Neuronal stem cell (in vitro differentiated cells): ENCODE measurements around the gene WDR48. TPM values are rescaled to one million over a fixed set of nuclear protein-coding genes. Genes with fewer than 3 reads are reported as not detected.
A peak's percentile ranks its signal among the peaks of the same experiment; 100 is the strongest.

Source experiments
- DNase-seq: peaks from one replicate; pipeline ENCODE4 v3.0.0-alpha.2; 2013; ENCODE audit warnings: low spot score
- H2AFZ ChIP-seq: one replicate; pipeline ENCODE4 v1.6.1; 2013; ENCODE audit warnings: mild to moderate bottlenecking, low read length, inconsistent platforms
- H2AK5ac ChIP-seq: 2 replicates; pipeline ENCODE4 v1.6.1; 2013; ENCODE audit warnings: low read depth, mild to moderate bottlenecking, inconsistent platforms, low read length, moderate library complexity, mixed read lengths
- H2BK120ac ChIP-seq: 2 replicates; pipeline ENCODE4 v1.6.1; 2013; ENCODE audit warnings: low read depth, mild to moderate bottlenecking, inconsistent platforms, low read length, moderate library complexity, mixed read lengths
- H2BK12ac ChIP-seq: one replicate; pipeline ENCODE4 v1.6.1; 2013; ENCODE audit warnings: low read length, inconsistent platforms
- H2BK15ac ChIP-seq: 2 replicates; pipeline ENCODE4 v1.6.1; 2013; ENCODE audit warnings: mild to moderate bottlenecking, low read length, inconsistent platforms, mixed read lengths
- H2BK5ac ChIP-seq: one replicate; pipeline ENCODE4 v1.6.1; 2013; ENCODE audit warnings: inconsistent platforms, mild to moderate bottlenecking, low read length, moderate library complexity
- H3K14ac ChIP-seq: one replicate; pipeline ENCODE4 v1.6.1; 2013; ENCODE audit warnings: low read length, inconsistent platforms
- H3K18ac ChIP-seq: 2 replicates; pipeline ENCODE4 v1.6.1; 2013; ENCODE audit warnings: low read length, inconsistent platforms
- H3K23ac ChIP-seq: 2 replicates; pipeline ENCODE4 v1.6.1; 2013; ENCODE audit warnings: low read depth, mild to moderate bottlenecking, mixed read lengths, low read length, inconsistent platforms; ENCODE audit not compliant: poor library complexity
- H3K27ac ChIP-seq: replicated peaks from 3 replicates; pipeline ENCODE4 v1.5.1; 2013; ENCODE audit warnings: low read length, inconsistent platforms
- H3K27me3 ChIP-seq, 3 experiments: 2 replicates each; pipeline ENCODE4 v1.6.1; 2013; ENCODE audit warnings: low read length in 3 of 3, mild to moderate bottlenecking in 2 of 3, inconsistent platforms in 1 of 3, low read depth in 1 of 3, mixed read lengths in 1 of 3, moderate library complexity in 1 of 3; ENCODE audit not compliant: control insufficient read depth in 3 of 3, insufficient read depth in 3 of 3
- H3K36me3 ChIP-seq, 2 donors: replicated peaks in 1 of 2; 2 replicates each; pipeline ENCODE4 v1.6.1; 2013; ENCODE audit warnings: low read length in 2 of 2; ENCODE audit not compliant: control insufficient read depth in 2 of 2, insufficient read depth in 2 of 2
- H3K4ac ChIP-seq: 2 replicates; pipeline ENCODE4 v1.6.1; 2013; ENCODE audit warnings: inconsistent platforms, mild to moderate bottlenecking, low read length, moderate library complexity
- H3K4me1 ChIP-seq, 2 donors: 1 replicate in 1 of 2; 2 replicates in 1 of 2; pipeline ENCODE4 v1.6.1; 2013; ENCODE audit warnings: low read length in 2 of 2, low read depth in 1 of 2; ENCODE audit not compliant: control insufficient read depth in 2 of 2, insufficient read depth in 1 of 2
- H3K4me2 ChIP-seq: one replicate; pipeline ENCODE4 v1.6.1; 2013; ENCODE audit warnings: mild to moderate bottlenecking, low read length, inconsistent platforms; ENCODE audit not compliant: insufficient read depth, poor library complexity, severe bottlenecking
- H3K4me3 ChIP-seq, 2 donors: 2 replicates each; pipeline ENCODE4 v1.5.1; 2013; ENCODE audit warnings: low read length in 2 of 2, mild to moderate bottlenecking in 2 of 2, inconsistent platforms in 1 of 2, moderate library complexity in 1 of 2
- H3K79me1 ChIP-seq: one replicate; pipeline ENCODE4 v1.6.1; 2013; ENCODE audit warnings: low read depth, mild to moderate bottlenecking, inconsistent platforms, low read length, moderate library complexity
- H3K9ac ChIP-seq: one replicate; pipeline ENCODE4 v1.6.1; 2013; ENCODE audit warnings: mild to moderate bottlenecking, low read depth, low read length, inconsistent platforms; ENCODE audit not compliant: poor library complexity
- H3K9me3 ChIP-seq, 2 donors: replicated peaks in 1 of 2; 2 replicates each; pipeline versions ENCODE3 to v1.6.1; 2013; ENCODE audit warnings: low read length in 2 of 2, mild to moderate bottlenecking in 2 of 2, inconsistent platforms in 1 of 2, low read depth in 1 of 2, mixed read lengths in 1 of 2, moderate library complexity in 1 of 2; ENCODE audit not compliant: control insufficient read depth in 2 of 2, insufficient read depth in 1 of 2
- H4K8ac ChIP-seq: one replicate; pipeline ENCODE4 v1.6.1; 2013; ENCODE audit warnings: low read depth, mild to moderate bottlenecking, inconsistent platforms, low read length, moderate library complexity
- H4K91ac ChIP-seq: one replicate; pipeline ENCODE4 v1.6.1; 2013; ENCODE audit warnings: low read length, low read depth, mild to moderate bottlenecking, inconsistent platforms; ENCODE audit not compliant: poor library complexity
- WGBS, 2 donors: extraction: QIAGEN DNeasy Blood & Tissue Kit; methylation state at CpG; one replicate each; pipeline ENCODE4 v1.1.7; 2013; ENCODE audit warnings: missing lambda C conversion rate in 2 of 2, mixed read lengths in 1 of 2; ENCODE audit not compliant: insufficient read length in 2 of 2, insufficient replicate concordance in 1 of 2; ENCODE audit errors: extremely low coverage in 2 of 2; 5-methylcytosine and 5-hydroxymethylcytosine counted together
- small RNA-seq: library from polyadenylated mRNA; stranded (forward); fragments of <200 nt; extraction: miRNeasy Mini kit (QIAGEN cat#:217004); gene quantifications from one replicate; pipeline ENCODE3, GENCODE V24; 2013; ENCODE audit not compliant: insufficient read depth

Gene WDR48

GRCh38 chr3:39146083-39146501, 94.3 kb downstream of the WDR48 start:
- H4K91ac ChIP-seq, result no peak overlapping the region
- no peak overlapping the region for H3K23ac ChIP-seq
- H3K4ac ChIP-seq, result no peak overlapping the region
- H4K8ac ChIP-seq, result no peak overlapping the region
- no peak overlapping the region for H2BK120ac ChIP-seq
- H3K18ac ChIP-seq, result no peak overlapping the region
- H3K4me1 ChIP-seq, result peaks cover 33% of the 10 kb centered on the region in 2 donors
- WGBS, 2 donors, result no CpG with 5 or more reads among the region's 11 CpGs
- H3K4me2 ChIP-seq, result no peak overlapping the region
- H3K14ac ChIP-seq, result no peak overlapping the region
- no peak overlapping the region for H2BK5ac ChIP-seq
- H3K79me1 ChIP-seq, result peaks cover 11% of the 10 kb centered on the region
- no peak overlapping the region for H2BK12ac ChIP-seq
- no peak overlapping the region for H3K4me3 ChIP-seq
- H2AK5ac ChIP-seq, result peak overlapping the region; percentile 30
- no peak for DNase-seq
- H3K9me3 ChIP-seq, result no peaks in the 10 kb centered on the region
- H2AFZ ChIP-seq, result no peak overlapping the region
- H3K27me3 ChIP-seq, result no peaks in the 10 kb centered on the region
- H3K9ac ChIP-seq, result no peak overlapping the region
- no peak overlapping the region for H2BK15ac ChIP-seq
- no peak overlapping the region for H3K27ac ChIP-seq
- peaks cover 22 to 30% of the 10 kb centered on the region in 2 donors for H3K36me3 ChIP-seq

Small RNA genes within 50 kb of the gene (small RNA-seq; reads per million reads assigned to genes)
- gene RNU6-1227P, result not detected
